Lower leg skin (tissue), 3 donors: ENCODE measurements around the gene SIVA1.

Source experiments
- POLR2A ChIP-seq, 2 donors: fragments of 450-650 bp; IDR thresholded peaks; one replicate each; pipeline ENCODE4 v1.6.1; 2016 to 2017; ENCODE audit warnings: antibody characterized with exemption in 2 of 2, mild to moderate bottlenecking in 1 of 2, moderate library complexity in 1 of 2
- TF ChIP-seq, protein P1 (sequence below), 3 donors: fragments of 450-650 bp; IDR thresholded peaks; one replicate each; pipeline ENCODE4 v1.5.1; 2016; ENCODE audit warnings: antibody characterized with exemption in 3 of 3, mild to moderate bottlenecking in 3 of 3, moderate library complexity in 2 of 3

DNA sequence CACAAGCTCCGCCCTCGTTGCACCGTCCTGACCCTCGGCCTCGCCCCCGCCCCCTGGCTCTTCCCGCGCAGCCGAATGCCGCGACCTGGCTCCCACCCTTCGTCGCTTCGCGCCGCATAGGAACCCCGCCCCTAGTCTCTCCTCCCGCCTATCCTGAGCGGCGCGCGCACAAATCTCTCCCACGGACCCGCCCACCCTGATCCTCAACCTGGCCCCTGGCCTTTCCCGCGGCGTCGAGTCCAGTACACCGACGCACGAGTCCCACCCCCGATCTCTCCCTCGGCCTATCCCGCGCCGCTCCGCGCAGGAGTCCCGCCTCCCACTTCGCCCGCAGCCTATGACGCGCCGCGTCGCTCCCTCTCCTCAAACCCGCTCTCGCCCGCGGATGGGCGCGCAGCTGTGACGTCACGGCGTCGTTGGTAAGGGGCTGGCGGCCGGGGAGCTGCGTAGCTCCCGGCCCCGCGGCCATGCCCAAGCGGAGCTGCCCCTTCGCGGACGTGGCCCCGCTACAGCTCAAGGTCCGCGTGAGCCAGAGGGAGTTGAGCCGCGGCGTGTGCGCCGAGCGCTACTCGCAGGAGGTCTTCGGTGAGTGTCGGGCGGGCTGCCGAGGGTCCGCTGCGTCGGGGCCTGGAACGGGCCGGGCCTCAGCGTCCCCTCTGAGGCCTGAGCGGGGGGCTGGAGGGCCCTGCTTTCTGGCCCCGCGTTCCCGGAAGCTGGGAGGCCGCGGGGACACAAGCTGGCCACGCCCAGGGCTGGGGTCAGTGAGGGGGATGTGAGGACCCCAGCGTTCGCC, at the start of gene SIVA1:
- TF ChIP-seq, protein P1, sequence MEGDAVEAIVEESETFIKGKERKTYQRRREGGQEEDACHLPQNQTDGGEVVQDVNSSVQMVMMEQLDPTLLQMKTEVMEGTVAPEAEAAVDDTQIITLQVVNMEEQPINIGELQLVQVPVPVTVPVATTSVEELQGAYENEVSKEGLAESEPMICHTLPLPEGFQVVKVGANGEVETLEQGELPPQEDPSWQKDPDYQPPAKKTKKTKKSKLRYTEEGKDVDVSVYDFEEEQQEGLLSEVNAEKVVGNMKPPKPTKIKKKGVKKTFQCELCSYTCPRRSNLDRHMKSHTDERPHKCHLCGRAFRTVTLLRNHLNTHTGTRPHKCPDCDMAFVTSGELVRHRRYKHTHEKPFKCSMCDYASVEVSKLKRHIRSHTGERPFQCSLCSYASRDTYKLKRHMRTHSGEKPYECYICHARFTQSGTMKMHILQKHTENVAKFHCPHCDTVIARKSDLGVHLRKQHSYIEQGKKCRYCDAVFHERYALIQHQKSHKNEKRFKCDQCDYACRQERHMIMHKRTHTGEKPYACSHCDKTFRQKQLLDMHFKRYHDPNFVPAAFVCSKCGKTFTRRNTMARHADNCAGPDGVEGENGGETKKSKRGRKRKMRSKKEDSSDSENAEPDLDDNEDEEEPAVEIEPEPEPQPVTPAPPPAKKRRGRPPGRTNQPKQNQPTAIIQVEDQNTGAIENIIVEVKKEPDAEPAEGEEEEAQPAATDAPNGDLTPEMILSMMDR (IDR thresholded peaks at IDR 0.05), result no peak
- TF ChIP-seq POLR2A (IDR thresholded peaks at IDR 0.05), result peak in 1 of 2 donors; percentile 69
